ENCODE results near the gene OR6M1.

OR6M1 gene

GRCh38 chr11:123799438-123799837 is 6.7 kb downstream of the OR6M1 start:
- Mint-ChIP-seq H3K27ac (no peak overlapping the region), H3K4me3 (no peak overlapping the region), H3K27me3 (peaks cover 0 to 28% of the 10 kb centered on the region in 2 donors), H3K4me1 (ENCODE audit: low read depth in 2 of 2) (no peaks in the 10 kb centered on the region), H3K9me3 (no peaks in the 10 kb centered on the region), H3K36me3 (ENCODE audit: insufficient read depth) (no peaks in the 10 kb centered on the region)
- ATAC-seq (replicated peaks) (no peak), DNase-seq (no peak)

GRCh38 chr11:123798513-123799252 is 7.5 kb downstream of the OR6M1 start:
- DNase-seq, result no peak
- no peak for ATAC-seq (replicated peaks)
- Mint-ChIP-seq H3K36me3 (ENCODE audit: insufficient read depth) (no peaks in the 10 kb centered on the region), H3K27ac (no peak overlapping the region), H3K27me3 (peaks cover 4 to 30% of the 10 kb centered on the region in 2 donors), H3K4me1 (ENCODE audit: low read depth in 2 of 2) (no peaks in the 10 kb centered on the region), H3K9me3 (no peaks in the 10 kb centered on the region), H3K4me3 (no peak overlapping the region)

GRCh38 chr11:123798079-123798478 is 8.1 kb downstream of the OR6M1 start:
- Mint-ChIP-seq H3K9me3 (no peaks in the 10 kb centered on the region), H3K36me3 (ENCODE audit: insufficient read depth) (no peaks in the 10 kb centered on the region), H3K27ac (no peak overlapping the region), H3K27me3 (peaks cover 10 to 30% of the 10 kb centered on the region in 2 donors), H3K4me3 (no peak overlapping the region), H3K4me1 (ENCODE audit: low read depth in 2 of 2) (no peaks in the 10 kb centered on the region)
- no peak for ATAC-seq (replicated peaks)
- no peak for DNase-seq

- no peak overlapping the region for H3K4me3 Mint-ChIP-seq
- DNase-seq, result no peak
- no peak overlapping the region for H3K27ac Mint-ChIP-seq
- no peaks in the 10 kb centered on the region for H3K4me1 Mint-ChIP-seq (ENCODE audit: low read depth in 2 of 2)
- no peaks in the 10 kb centered on the region for H3K9me3 Mint-ChIP-seq
- peaks cover 12 to 30% of the 10 kb centered on the region in 2 donors for H3K27me3 Mint-ChIP-seq
- ATAC-seq (replicated peaks), result no peak
- H3K36me3 Mint-ChIP-seq (ENCODE audit: insufficient read depth), result no peaks in the 10 kb centered on the region
Observed at GRCh38 chr11:123797541-123797940, 8.6 kb downstream of the OR6M1 start.

- ATAC-seq (replicated peaks), result no peak
- H3K4me3 Mint-ChIP-seq, result no peak overlapping the region
- H3K27ac Mint-ChIP-seq, result no peak overlapping the region
- H3K36me3 Mint-ChIP-seq (ENCODE audit: insufficient read depth), result no peaks in the 10 kb centered on the region
- H3K27me3 Mint-ChIP-seq, result peaks cover 12 to 30% of the 10 kb centered on the region in 2 donors
- DNase-seq, result no peak
- no peaks in the 10 kb centered on the region for H3K4me1 Mint-ChIP-seq (ENCODE audit: low read depth in 2 of 2)
- no peaks in the 10 kb centered on the region for H3K9me3 Mint-ChIP-seq
Observed at GRCh38 chr11:123797114-123797513, 9.0 kb downstream of the OR6M1 start.

GRCh38 chr11:123796226-123796625 is 9.9 kb downstream of the OR6M1 start:
- H3K36me3 Mint-ChIP-seq (ENCODE audit: insufficient read depth), result no peaks in the 10 kb centered on the region
- DNase-seq, result no peak
- H3K27me3 Mint-ChIP-seq, result peaks cover 12 to 21% of the 10 kb centered on the region in 2 donors
- ATAC-seq (replicated peaks), result no peak
- H3K9me3 Mint-ChIP-seq, result no peaks in the 10 kb centered on the region
- no peaks in the 10 kb centered on the region for H3K4me1 Mint-ChIP-seq (ENCODE audit: low read depth in 2 of 2)
- H3K27ac Mint-ChIP-seq, result no peak overlapping the region
- no peak overlapping the region for H3K4me3 Mint-ChIP-seq

GRCh38 chr11:123783536-123783935 is 22.6 kb downstream of the OR6M1 start:
- Mint-ChIP-seq H3K27ac (no peak overlapping the region), H3K4me3 (no peak overlapping the region), H3K36me3 (ENCODE audit: insufficient read depth) (no peaks in the 10 kb centered on the region), H3K9me3 (no peaks in the 10 kb centered on the region), H3K4me1 (ENCODE audit: low read depth in 2 of 2) (no peaks in the 10 kb centered on the region), H3K27me3 (peaks cover 10 to 32% of the 10 kb centered on the region in 2 donors)
- DNase-seq, result no peak
- ATAC-seq (replicated peaks), result no peak

- H3K4me1 Mint-ChIP-seq (ENCODE audit: low read depth in 2 of 2), result no peaks in the 10 kb centered on the region
- no peaks in the 10 kb centered on the region for H3K36me3 Mint-ChIP-seq (ENCODE audit: insufficient read depth)
Observed at GRCh38 chr11:123778511-123778910, 27.6 kb downstream of the OR6M1 start.

GRCh38 chr11:123775715-123776549 is 30.2 kb downstream of the OR6M1 start:
- Mint-ChIP-seq H3K27me3 (peaks cover 18 to 21% of the 10 kb centered on the region in 2 donors), H3K4me3 (no peak overlapping the region)

More at GRCh38 chr11:123778511-123778910, 27.6 kb downstream of the OR6M1 start:
- DNase-seq, result no peak
- H3K4me3 Mint-ChIP-seq, result no peak overlapping the region
- H3K9me3 Mint-ChIP-seq, result no peaks in the 10 kb centered on the region
- no peak for ATAC-seq (replicated peaks)
- no peak overlapping the region for H3K27ac Mint-ChIP-seq
- peaks cover 18 to 27% of the 10 kb centered on the region in 2 donors for H3K27me3 Mint-ChIP-seq

GRCh38 chr11:123775289-123775688 is 30.9 kb downstream of the OR6M1 start:
- DNase-seq (no peak), ATAC-seq (replicated peaks) (no peak)
- H3K36me3 Mint-ChIP-seq (ENCODE audit: insufficient read depth), result no peaks in the 10 kb centered on the region
- no peak overlapping the region for H3K27ac Mint-ChIP-seq
- H3K27me3 Mint-ChIP-seq, result peaks cover 18% of the 10 kb centered on the region in 2 donors
- no peak overlapping the region for H3K4me3 Mint-ChIP-seq
- H3K9me3 Mint-ChIP-seq, result no peaks in the 10 kb centered on the region
- H3K4me1 Mint-ChIP-seq (ENCODE audit: low read depth in 2 of 2), result no peaks in the 10 kb centered on the region

More at GRCh38 chr11:123775715-123776549, 30.2 kb downstream of the OR6M1 start:
- Mint-ChIP-seq H3K9me3 (no peaks in the 10 kb centered on the region), H3K36me3 (ENCODE audit: insufficient read depth) (no peaks in the 10 kb centered on the region), H3K27ac (no peak overlapping the region), H3K4me1 (ENCODE audit: low read depth in 2 of 2) (no peaks in the 10 kb centered on the region)
- ATAC-seq (replicated peaks), result no peak
- DNase-seq, result no peak

GRCh38 chr11:123773959-123774358 is 32.2 kb downstream of the OR6M1 start:
- DNase-seq (no peak), ATAC-seq (replicated peaks) (no peak)
- no peak overlapping the region for H3K27ac Mint-ChIP-seq
- no peaks in the 10 kb centered on the region for H3K4me1 Mint-ChIP-seq (ENCODE audit: low read depth in 2 of 2)
- no peaks in the 10 kb centered on the region for H3K36me3 Mint-ChIP-seq (ENCODE audit: insufficient read depth)
- no peak overlapping the region for H3K4me3 Mint-ChIP-seq
- peaks cover 12 to 13% of the 10 kb centered on the region in 2 donors for H3K27me3 Mint-ChIP-seq
- H3K9me3 Mint-ChIP-seq, result no peaks in the 10 kb centered on the region

GRCh38 chr11:123773026-123773425 is 33.1 kb downstream of the OR6M1 start:
- no peaks in the 10 kb centered on the region for H3K36me3 Mint-ChIP-seq (ENCODE audit: insufficient read depth)
- no peak overlapping the region for H3K4me3 Mint-ChIP-seq
- no peak overlapping the region for H3K27ac Mint-ChIP-seq
- no peaks in the 10 kb centered on the region for H3K4me1 Mint-ChIP-seq (ENCODE audit: low read depth in 2 of 2)
- DNase-seq (no peak), ATAC-seq (replicated peaks) (no peak)
- H3K9me3 Mint-ChIP-seq, result no peaks in the 10 kb centered on the region
- peaks cover 8 to 12% of the 10 kb centered on the region in 2 donors for H3K27me3 Mint-ChIP-seq

- Mint-ChIP-seq H3K36me3 (ENCODE audit: insufficient read depth) (no peaks in the 10 kb centered on the region), H3K27me3 (peaks cover 9 to 12% of the 10 kb centered on the region in 2 donors), H3K9me3 (no peaks in the 10 kb centered on the region), H3K4me3 (no peak overlapping the region), H3K4me1 (ENCODE audit: low read depth in 2 of 2) (no peaks in the 10 kb centered on the region), H3K27ac (no peak overlapping the region)
- ATAC-seq (replicated peaks), result no peak
- no peak for DNase-seq
Observed at GRCh38 chr11:123771664-123772063, 34.5 kb downstream of the OR6M1 start.

- ATAC-seq (replicated peaks) (no peak), DNase-seq (no peak)
- Mint-ChIP-seq H3K27me3 (peaks cover 9 to 19% of the 10 kb centered on the region in 2 donors), H3K36me3 (ENCODE audit: insufficient read depth) (no peaks in the 10 kb centered on the region), H3K4me1 (ENCODE audit: low read depth in 2 of 2) (no peaks in the 10 kb centered on the region), H3K9me3 (no peaks in the 10 kb centered on the region), H3K4me3 (no peak overlapping the region), H3K27ac (no peak overlapping the region)
Observed at GRCh38 chr11:123770712-123771111, 35.4 kb downstream of the OR6M1 start.

Data from effector memory CD8-positive, alpha-beta T cell (primary cell).